HG02840 (cell line): ENCODE results near the gene RPGRIP1L.
A peak's percentile ranks its signal among the peaks of the same experiment; 100 is the strongest.

Experiments used
- ATAC-seq: cut with Tn5 transposase; IDR thresholded peaks from one replicate; pipeline ENCODE4 v1.9.1; 2021; ENCODE audit warnings: mild to moderate bottlenecking, moderate library complexity, moderate number of reproducible peaks; ENCODE audit not compliant: unreplicated experiment, low FRiP score

Gene RPGRIP1L

GRCh38 chr16:53561101-53561888 is 142.4 kb downstream of the RPGRIP1L start:
- no peak for ATAC-seq

DNA sequence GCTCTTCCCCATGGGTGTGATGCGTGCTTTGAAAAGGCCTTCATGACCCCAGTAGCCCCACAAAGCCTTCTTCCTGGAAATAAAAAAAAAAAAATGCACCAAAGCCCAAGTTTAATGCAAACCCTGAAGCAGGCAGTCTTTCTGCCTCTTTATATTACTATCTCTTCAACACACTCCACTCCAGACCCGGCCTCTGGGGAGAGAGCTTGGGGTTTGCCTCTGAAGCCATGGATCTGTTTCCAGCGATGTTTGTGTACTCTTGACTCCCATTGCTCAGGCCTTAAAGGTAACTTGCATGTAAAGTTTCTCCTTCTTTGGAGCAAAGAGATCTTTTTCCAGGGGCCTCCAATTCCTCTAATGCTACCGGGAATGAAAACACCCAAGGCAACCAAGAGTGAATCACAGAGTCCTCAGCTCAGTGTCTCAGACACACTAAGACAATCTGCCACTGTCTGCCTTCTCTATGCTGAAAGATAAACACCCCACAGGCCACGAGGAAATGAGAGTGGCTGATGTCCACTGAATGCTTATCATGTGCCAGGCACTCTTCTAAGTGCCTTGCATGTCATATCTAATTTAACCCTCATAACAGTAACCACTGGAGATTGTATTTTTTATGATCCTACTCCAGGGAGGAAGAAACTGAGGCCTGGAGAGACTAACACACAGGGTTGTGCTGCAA is 144.2 kb downstream of the RPGRIP1L start:
- ATAC-seq, result no peak

GRCh38 chr16:53558710-53559109 is 144.9 kb downstream of the RPGRIP1L start:
- ATAC-seq, result no peak

DNA sequence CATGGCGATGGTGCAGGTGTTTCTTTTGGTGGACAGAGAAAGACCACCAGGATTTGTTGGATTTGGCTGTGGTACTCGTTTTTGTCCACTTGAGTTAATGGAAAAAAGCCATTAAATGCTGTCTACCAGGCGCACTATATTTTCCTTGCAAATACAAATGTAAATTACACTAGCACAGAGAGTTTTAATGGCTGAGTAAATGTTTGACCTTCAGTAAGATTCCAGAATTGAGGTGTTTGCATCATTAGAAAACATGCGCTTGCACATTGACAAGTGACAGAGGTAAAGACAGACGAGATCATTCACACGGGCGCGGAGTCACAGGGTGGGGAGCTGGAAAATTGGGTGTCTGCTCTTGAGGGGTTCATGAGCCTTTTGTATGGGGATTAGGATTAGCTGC is 147.1 kb downstream of the RPGRIP1L start:
- no peak for ATAC-seq

DNA sequence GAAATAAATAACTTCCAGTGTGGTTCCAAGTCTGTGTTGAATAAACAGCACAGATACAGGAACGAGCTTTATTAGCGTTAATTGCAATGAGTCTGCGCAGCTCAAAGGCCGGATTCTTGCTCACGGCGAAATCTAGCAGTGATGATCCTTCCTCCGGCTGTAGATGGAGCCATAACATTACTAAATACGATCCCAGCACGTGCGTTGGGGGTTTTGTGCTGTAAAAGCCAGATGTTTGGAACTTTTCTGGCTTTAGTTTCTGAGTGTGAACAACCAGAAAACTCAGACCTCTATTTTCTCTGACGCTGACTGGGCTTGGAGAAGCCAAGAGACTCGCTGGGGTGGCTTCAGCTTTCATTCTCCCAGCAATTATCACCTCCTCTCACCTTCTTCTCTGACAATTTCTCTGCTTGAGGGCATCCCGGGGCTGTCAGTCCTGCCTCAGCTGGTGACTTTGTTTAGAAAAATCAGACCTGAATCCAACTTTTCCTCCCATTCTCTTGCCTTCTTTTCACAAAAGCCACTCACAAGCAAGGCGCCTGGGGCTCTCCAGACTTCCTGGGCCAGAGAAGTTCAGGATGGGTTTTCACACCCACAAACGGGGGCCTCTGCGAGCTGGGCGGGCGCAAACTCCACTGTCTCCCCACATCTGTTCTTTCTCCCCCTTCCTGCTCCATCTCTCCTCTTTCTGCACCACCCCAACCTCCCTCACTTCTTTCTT is 153.5 kb downstream of the RPGRIP1L start:
- peak; percentile 67 for ATAC-seq
